GM12878 (cell line): ENCODE data around the gene DEFB114. TPM values are rescaled to one million over a fixed set of nuclear protein-coding genes. Genes with fewer than 3 reads are reported as not detected.

ENCODE experiments used
- ATAC-seq: fragments of 200-7000 bp; cut with Tn5 transposase; 3 replicates; pipeline ENCODE4 v1.9.1; 2020; ENCODE audit warnings: mild to moderate bottlenecking, moderate library complexity
- BruUV-seq: library from RNA; stranded (reverse); fragments of 400-500 nt; replicated peaks from 2 replicates; lab custom pipeline; 2021; lab: Mats Ljungman, UMichigan
- CTCF ChIA-PET: fragments of 300-600 bp; sonication (Branson Sonifier 250); formaldehyde crosslinking; extraction: SDS; loops from one replicate; lab custom pipeline; 2021; ENCODE audit warnings: inconsistent platforms; lab: Yijun Ruan, JAX
- POLR2A ChIA-PET: fragments of 350-600 bp; formaldehyde crosslinking; extraction: SDS; loops from one replicate; lab custom pipeline; 2021; ENCODE audit warnings: inconsistent platforms; lab: Charles Lee
- RAD21 ChIA-PET: fragments of 300-600 bp; sonication (Branson Sonifier 250); formaldehyde crosslinking; loops from one replicate; lab custom pipeline; 2023; ENCODE audit warnings: antibody characterized with exemption; ENCODE audit not compliant: unreplicated experiment; lab: Charles Lee
- SMC1A ChIA-PET: fragments of 300-600 bp; sonication (Branson Sonifier 250); formaldehyde crosslinking; loops from one replicate; lab custom pipeline; 2023; ENCODE audit not compliant: unreplicated experiment, uncharacterized antibody; lab: Charles Lee
- DNase-seq: peaks from one replicate; pipeline ENCODE4 v3.0.0-alpha.2; 2011; ENCODE audit warnings: low read depth, low spot score
- FAIRE-seq: peaks from 3 replicates; lab custom pipeline; 2011; peaks lifted over from hg19 to GRCh38; lab: Jason Lieb, UNC
- H2AFZ ChIP-seq: 2 replicates; pipeline ENCODE4 v1.6.0; 2011; ENCODE audit warnings: low read depth, low read length, control low read depth; ENCODE audit not compliant: control insufficient read depth
- H3K27ac ChIP-seq: 2 replicates; pipeline ENCODE4 v1.5.1; 2011; ENCODE audit warnings: control low read depth; ENCODE audit not compliant: control insufficient read depth, insufficient read depth
- H3K27me3 ChIP-seq, 2 experiments: replicated peaks in 1 of 2; 2 replicates each; pipeline versions ENCODE4 v1.6.0 to v1.6.1; 2011; ENCODE audit warnings: low read length in 1 of 2; ENCODE audit not compliant: control insufficient read depth in 2 of 2, insufficient read depth in 2 of 2
- H3K36me3 ChIP-seq, 2 experiments: 2 replicates each; pipeline ENCODE4 v1.5.1; 2011; ENCODE audit warnings: low read length in 1 of 2; ENCODE audit not compliant: control insufficient read depth in 2 of 2, insufficient read depth in 2 of 2
- H3K4me1 ChIP-seq: 2 replicates; pipeline ENCODE4 v1.6.1; 2011; ENCODE audit warnings: mild to moderate bottlenecking, low read length, moderate library complexity, mixed read lengths; ENCODE audit not compliant: control insufficient read depth, insufficient read depth
- H3K4me2 ChIP-seq: 2 replicates; pipeline ENCODE4 v1.6.0; 2011; ENCODE audit warnings: control low read depth; ENCODE audit not compliant: control insufficient read depth, insufficient read depth
- H3K4me3 ChIP-seq: fragments of 200-600 bp; sonication (generic); 2 replicates; pipeline ENCODE4 v1.5.1; 2016
- H3K79me2 ChIP-seq: 2 replicates; pipeline ENCODE4 v1.6.0; 2011; ENCODE audit warnings: low read length; ENCODE audit not compliant: control insufficient read depth, insufficient read depth
- H3K9ac ChIP-seq: 2 replicates; pipeline ENCODE4 v1.8.0; 2011; ENCODE audit warnings: low read length, control low read depth, mixed read lengths; ENCODE audit not compliant: control insufficient read depth, insufficient read depth
- H3K9me3 ChIP-seq: replicated peaks from 3 replicates; pipeline ENCODE4 v1.5.1; 2011; ENCODE audit warnings: mild to moderate bottlenecking, low read length; ENCODE audit not compliant: control insufficient read depth, insufficient read depth
- H4K20me1 ChIP-seq: 2 replicates; pipeline ENCODE4 v1.6.0; 2011; ENCODE audit not compliant: control insufficient read depth, insufficient read depth
- ATF7 ChIP-seq: fragments of 450-650 bp; IDR thresholded peaks from 2 replicates; pipeline ENCODE4 v1.6.1; 2016; ENCODE audit warnings: low read depth, mild to moderate bottlenecking
- BCL11A ChIP-seq: IDR thresholded peaks from 2 replicates; pipeline ENCODE4 v1.6.1; 2011; ENCODE audit warnings: low read depth, low read length
- CBFB ChIP-seq: IDR thresholded peaks from 2 replicates; pipeline ENCODE4 v1.6.1; 2016; ENCODE audit warnings: antibody characterized with exemption, low read depth
- CBX5 ChIP-seq: sonication (generic); IDR thresholded peaks from 2 replicates; pipeline ENCODE4 v1.6.1; 2016; ENCODE audit warnings: low read depth, moderate library complexity, mild to moderate bottlenecking, inconsistent platforms
- CHD1 ChIP-seq: IDR thresholded peaks from 2 replicates; pipeline ENCODE4 v1.6.1; 2012; ENCODE audit warnings: low read depth, low read length, improper control_type of control experiment
- CHD4 ChIP-seq: fragments of 200-600 bp; sonication (generic); IDR thresholded peaks from 2 replicates; pipeline ENCODE4 v1.6.1; 2016; ENCODE audit warnings: mild to moderate bottlenecking
- JUNB ChIP-seq: IDR thresholded peaks from 2 replicates; pipeline ENCODE4 v1.6.1; 2016; ENCODE audit warnings: antibody characterized with exemption, mild to moderate bottlenecking
- MXI1 ChIP-seq: fragments of 150-350 bp; IDR thresholded peaks from 2 replicates; pipeline ENCODE4 v1.6.1; 2011; ENCODE audit warnings: low read depth, mild to moderate bottlenecking, inconsistent platforms, low read length, improper control_type of control experiment
- MYB ChIP-seq: fragments of 150-350 bp; IDR thresholded peaks from 2 replicates; pipeline ENCODE4 v1.6.1; 2014; ENCODE audit warnings: mild to moderate bottlenecking, low read depth, low read length, borderline replicate concordance
- NFYB ChIP-seq: IDR thresholded peaks from 2 replicates; pipeline ENCODE4 v1.6.1; 2011; ENCODE audit warnings: low read depth, mild to moderate bottlenecking, low read length, improper control_type of control experiment, moderate library complexity; ENCODE audit not compliant: insufficient read depth
- NR2F1 ChIP-seq: fragments of 450-650 bp; conservative IDR thresholded peaks from 2 replicates; pipeline ENCODE4 v1.6.1; 2017; ENCODE audit warnings: mild to moderate bottlenecking
- NRF1 ChIP-seq: conservative IDR thresholded peaks from 2 replicates; pipeline ENCODE4 v1.6.1; 2011; ENCODE audit warnings: mild to moderate bottlenecking, low read depth, low read length, improper control_type of control experiment
- RAD21 ChIP-seq: IDR thresholded peaks from 2 replicates; pipeline ENCODE4 v1.6.1; 2011; ENCODE audit warnings: mild to moderate bottlenecking, low read depth, low read length, moderate library complexity; ENCODE audit not compliant: insufficient read depth
- RAD51 ChIP-seq: fragments of 450-650 bp; IDR thresholded peaks from 2 replicates; pipeline ENCODE4 v1.6.1; 2016; ENCODE audit warnings: moderate library complexity, mild to moderate bottlenecking, inconsistent platforms
- SMARCA5 ChIP-seq: fragments of 450-650 bp; IDR thresholded peaks from 2 replicates; pipeline ENCODE4 v1.6.1; 2017; ENCODE audit warnings: mild to moderate bottlenecking
- SRF ChIP-seq, 2 experiments: IDR thresholded peaks; 2 replicates each; pipeline ENCODE4 v1.6.1; 2011; ENCODE audit warnings: low read depth in 2 of 2, low read length in 2 of 2, mild to moderate bottlenecking in 1 of 2, moderate library complexity in 1 of 2
- TBL1XR1 ChIP-seq: IDR thresholded peaks from 2 replicates; pipeline ENCODE4 v1.6.1; 2012; ENCODE audit warnings: low read depth, low read length, improper control_type of control experiment
- USF2 ChIP-seq: IDR thresholded peaks from 2 replicates; pipeline ENCODE4 v1.6.1; 2011; ENCODE audit warnings: low read depth, low read length, improper control_type of control experiment, borderline replicate concordance
- ZBTB40 ChIP-seq: fragments of 450-650 bp; IDR thresholded peaks from 2 replicates; pipeline ENCODE4 v1.6.1; 2016; ENCODE audit warnings: mild to moderate bottlenecking, moderate library complexity, borderline replicate concordance
- ZZZ3 ChIP-seq: IDR thresholded peaks from 2 replicates; pipeline ENCODE4 v1.6.1; 2011; ENCODE audit warnings: low read depth; ENCODE audit not compliant: control insufficient read depth, insufficient read length
- WGBS: methylation state at CpG from one replicate; pipeline ENCODE4 v1.1.6; 2016; ENCODE audit warnings: low lambda C conversion rate; ENCODE audit not compliant: insufficient replicate concordance, insufficient coverage; ENCODE audit errors: missing lambda C conversion rate; 5-methylcytosine and 5-hydroxymethylcytosine counted together
- in situ Hi-C: fragments of 300-500 bp; cut with MboI; formaldehyde crosslinking; loops from 9 replicates; pipeline ENCODE4 v1.14.3; 2018; ENCODE audit warnings: mixed read lengths
- intact Hi-C: fragments of 100-400 bp; cut with micrococcal nuclease; formaldehyde crosslinking; loops from one replicate; pipeline ENCODE4 v1.14.2; 2022; ENCODE audit not compliant: unreplicated experiment
- polyA plus RNA-seq, 11 experiments: library from polyadenylated mRNA; depleted of rRNA in 4 of 11; unstranded in 6 of 11; stranded (reverse) in 5 of 11; fragments of >200 nt; fragmentation: Nextera tagmentation in 4 of 11; fragmentation: Illumina TruSeq in 1 of 11; extraction: Ambion mirVana in 4 of 11; extraction: Trizol in 1 of 11; gene quantifications; 1 replicate in 1 of 11; 2 replicates in 10 of 11; pipeline versions ENCODE4 v1.2.1 to v1.2.3, GENCODE V29; 2011 to 2016; ENCODE audit warnings: inconsistent platforms in 2 of 11, missing spikeins in 2 of 11, low read depth in 1 of 11
- total RNA-seq, 4 experiments: library from RNA; depleted of rRNA in 3 of 4; stranded (reverse); fragments of >200 nt in 3 of 4; fragmentation: Illumina TruSeq in 1 of 4; extraction: Trizol in 1 of 4; gene quantifications; 2 replicates each; pipeline versions ENCODE4 v1.2.1 to v1.2.3, GENCODE V29; 2013 to 2021

Gene DEFB114
- total and polyA plus RNA-seq, 10 of the 15 experiments (the other 5 are each of a cell fraction or from before 2014, with no cell fraction given): not detected

GRCh38 chr6:49982046-49982445 lies 18.1 kb upstream of the DEFB114 start (continued):
- no peak for TF ChIP-seq ZBTB40
- no peak for TF ChIP-seq SRF (IDR thresholded peaks at IDR 0.05; ENCODE audit: low read depth in 2 of 2, low read length in 2 of 2)
- no peak for TF ChIP-seq NFYB
- TF ChIP-seq CBFB: no peak
- no peak for TF ChIP-seq TBL1XR1
- TF ChIP-seq RAD21: no peak
- TF ChIP-seq MXI1: no peak

- no peaks in the 10 kb centered on the region for H3K9me3 ChIP-seq
- FAIRE-seq (no peak), ATAC-seq (peak; percentile 56), DNase-seq (peak; percentile 23)
- SMC1A ChIA-PET: no interaction called here
- H3K9ac ChIP-seq: no peak overlapping the region
- POLR2A ChIA-PET: no interaction called here
- no peaks in the 10 kb centered on the region; the same call in none of the 2 replicates for H3K4me1 ChIP-seq
- in situ Hi-C loops: no loop called here
- no peak overlapping the region for H3K4me2 ChIP-seq
- WGBS: 0% methylated on average over 1 of the region's 1 CpG
- CTCF ChIA-PET: interaction anchor here (1.0 kb wide), 1 partner anchor 12 kb away, joined by 4 read pairs; no protein-coding TSS in a partner anchor
- no peak overlapping the region for H3K27ac ChIP-seq
- no peaks in the 10 kb centered on the region for H3K36me3 ChIP-seq
- H3K4me3 ChIP-seq: no peak overlapping the region
- no peaks in the 10 kb centered on the region for H3K27me3 ChIP-seq
- no peaks in the 10 kb centered on the region for H4K20me1 ChIP-seq
- BruUV-seq: no TSS peak
- no peak overlapping the region for H2AFZ ChIP-seq
- H3K79me2 ChIP-seq: no peaks in the 10 kb centered on the region
- RAD21 ChIA-PET: no interaction called here
- intact Hi-C loops: no loop called here
- no peak for TF ChIP-seq CHD1
- TF ChIP-seq BCL11A: no peak
- TF ChIP-seq NRF1: no peak
- no peak for TF ChIP-seq RAD51
- TF ChIP-seq CHD4: no peak
- no peak for TF ChIP-seq MYB
- peak; percentile 66 for TF ChIP-seq JUNB
- no peak for TF ChIP-seq USF2
- no peak for TF ChIP-seq ATF7
- no peak for TF ChIP-seq ZZZ3
- no peak for TF ChIP-seq NR2F1
- no peak for TF ChIP-seq SMARCA5
- no peak for TF ChIP-seq RAD21
- no peak for TF ChIP-seq CBX5
Observed at GRCh38 chr6:49980898-49981297, 16.9 kb upstream of the DEFB114 start.
